B cell (primary cell): ENCODE data around the gene RPL10. TPM values are rescaled to one million over a fixed set of nuclear protein-coding genes. Genes with fewer than 3 reads are reported as not detected.

Experiments
- ATAC-seq: fragments of 200-7000 bp; cut with Tn5 transposase; one replicate; pipeline ENCODE4 v1.10.0; 2021; ENCODE audit warnings: low read depth, mild to moderate bottlenecking, moderate number of reproducible peaks, moderate library complexity
- CTCF ChIA-PET: fragments of 350-600 bp; sonication (Branson Sonifier 250); formaldehyde crosslinking; loops from one replicate; lab custom pipeline; 2021; ENCODE audit warnings: antibody characterized with exemption, inconsistent platforms; lab: Charles Lee
- POLR2A ChIA-PET: fragments of 350-600 bp; sonication (Branson Sonifier 250); formaldehyde crosslinking; loops from one replicate; lab custom pipeline; 2021; ENCODE audit warnings: antibody characterized with exemption; lab: Charles Lee
- DNase-seq: peaks from one replicate; pipeline ENCODE4 v3.0.0; 2013
- H2AFZ ChIP-seq: 2 replicates; pipeline ENCODE4 v1.6.1; 2012; ENCODE audit warnings: mild to moderate bottlenecking, low read depth, low read length; ENCODE audit not compliant: insufficient read depth, poor library complexity, severe bottlenecking
- H3K27ac ChIP-seq, 2 donors: 1 replicate in 1 of 2; 2 replicates in 1 of 2; pipeline ENCODE4 v1.5.1; 2012 to 2013; ENCODE audit warnings: low read length in 2 of 2, mild to moderate bottlenecking in 2 of 2, moderate library complexity in 1 of 2
- H3K27me3 ChIP-seq, 4 experiments: fragments of 200-600 bp in 1 of 4; sonication (generic) in 1 of 4; replicated peaks in 1 of 4; 1 replicate in 2 of 4; 2 replicates in 2 of 4; pipeline versions ENCODE4 v1.6.1 to v1.7.0; 2013 to 2016; ENCODE audit warnings: low read length in 3 of 4, mild to moderate bottlenecking in 2 of 4, mixed read lengths in 1 of 4, moderate library complexity in 1 of 4; ENCODE audit not compliant: insufficient read depth in 4 of 4, control insufficient read depth in 3 of 4; ENCODE audit errors: control extremely low read depth in 1 of 4
- H3K36me3 ChIP-seq, 2 experiments: replicated peaks in 1 of 2; 1 replicate in 1 of 2; 2 replicates in 1 of 2; pipeline versions ENCODE4 v1.6.1 to v1.7.1; 2013; ENCODE audit warnings: low read length in 1 of 2; ENCODE audit not compliant: insufficient read depth in 2 of 2, control insufficient read depth in 1 of 2; ENCODE audit errors: control extremely low read depth in 1 of 2, extremely low read depth in 1 of 2
- H3K4me1 ChIP-seq, 2 donors: fragments of 200-600 bp in 1 of 2; sonication (generic) in 1 of 2; 1 replicate in 1 of 2; 2 replicates in 1 of 2; pipeline versions ENCODE4 v1.5.1 to v1.6.1; 2013 to 2017; ENCODE audit warnings: low read length in 2 of 2; ENCODE audit not compliant: control insufficient read depth in 2 of 2, insufficient read depth in 2 of 2
- H3K4me2 ChIP-seq: replicated peaks from 2 replicates; pipeline ENCODE3; 2012; ENCODE audit warnings: mild to moderate bottlenecking, low read depth, low read length; ENCODE audit not compliant: poor library complexity, severe bottlenecking
- H3K4me3 ChIP-seq, 5 experiments: fragments of 200-600 bp in 1 of 5; sonication (generic) in 1 of 5; 1 replicate in 3 of 5; 2 replicates in 2 of 5; pipeline versions ENCODE4 v1.5.1 to v1.7.0; 2011 to 2016; ENCODE audit warnings: low read length in 4 of 5, mild to moderate bottlenecking in 4 of 5, low read depth in 2 of 5, control low read depth in 1 of 5, moderate library complexity in 1 of 5; ENCODE audit not compliant: insufficient read depth in 1 of 5; ENCODE audit errors: control extremely low read depth in 1 of 5, extremely low read depth in 1 of 5
- H3K79me2 ChIP-seq: fragments of 200-600 bp; sonication (generic); one replicate; pipeline ENCODE4 v1.6.0; 2016; ENCODE audit warnings: low read length; ENCODE audit not compliant: control insufficient read depth, insufficient read depth
- H3K9ac ChIP-seq: fragments of 200-600 bp; sonication (generic); 2 replicates; pipeline ENCODE4 v1.6.1; 2017; ENCODE audit warnings: mild to moderate bottlenecking, low read length, moderate library complexity
- H3K9me3 ChIP-seq, 3 donors: one replicate each; pipeline versions ENCODE4 v1.6.1 to v1.7.1; 2013; ENCODE audit warnings: low read length in 2 of 3; ENCODE audit not compliant: control insufficient read depth in 2 of 3, insufficient read depth in 1 of 3; ENCODE audit errors: control extremely low read depth in 1 of 3
- H4K20me1 ChIP-seq: 2 replicates; pipeline ENCODE4 v1.6.0; 2012; ENCODE audit warnings: mild to moderate bottlenecking, low read length; ENCODE audit not compliant: insufficient read depth, control insufficient read depth, poor library complexity, severe bottlenecking
- H3K27ac Mint-ChIP-seq: one replicate; pipeline ENCODE4 v1.8.0; 2021; ENCODE audit warnings: mixed read lengths
- H3K27me3 Mint-ChIP-seq: one replicate; pipeline ENCODE4 v1.8.0; 2021; ENCODE audit warnings: mixed read lengths
- H3K4me1 Mint-ChIP-seq: one replicate; pipeline ENCODE4 v1.8.0; 2021; ENCODE audit warnings: mixed read lengths
- H3K4me3 Mint-ChIP-seq: one replicate; pipeline ENCODE4 v1.8.0; 2021; ENCODE audit warnings: mixed read lengths
- H3K9me3 Mint-ChIP-seq: one replicate; pipeline ENCODE4 v1.8.0; 2022; ENCODE audit warnings: mixed read lengths; ENCODE audit not compliant: insufficient read depth
- EZH2 ChIP-seq: IDR thresholded peaks from 2 replicates; pipeline ENCODE4 v1.6.1; 2012; ENCODE audit warnings: borderline replicate concordance, low read depth, mild to moderate bottlenecking, moderate library complexity, low read length; ENCODE audit not compliant: insufficient read depth, poor library complexity, severe bottlenecking
- WGBS: methylation state at CpG from one replicate; pipeline ENCODE4 v1.1.5; 2013; ENCODE audit warnings: missing lambda C conversion rate; ENCODE audit not compliant: insufficient coverage; 5-methylcytosine and 5-hydroxymethylcytosine counted together
- intact Hi-C: fragments of 100-400 bp; cut with micrococcal nuclease; formaldehyde crosslinking; loops from one replicate; pipeline ENCODE4 v1.10.0; 2022
- polyA plus RNA-seq: library from polyadenylated mRNA; depleted of rRNA; stranded (reverse); fragments of >200 nt; gene quantifications from 2 replicates; pipeline ENCODE4 v1.2.3, GENCODE V29; 2012
- total RNA-seq, 2 donors: library from RNA; stranded (reverse); fragments of 120-200 nt in 1 of 2; gene quantifications; 1 replicate in 1 of 2; 2 replicates in 1 of 2; pipeline versions ENCODE4 v1.2.3 to v1.2.4, GENCODE V29; 2013 to 2022
- TF ChIP-seq, protein P1 (sequence below): fragments of 200-600 bp; IDR thresholded peaks from one replicate; pipeline ENCODE4 v1.8.0; 2022; ENCODE audit warnings: antibody characterized with exemption, mild to moderate bottlenecking

Gene RPL10
- total and polyA plus RNA-seq, 2 donors (not counting 1 experiment from before 2014, with no cell fraction given), result 4,073 to 16,482 TPM

DNA sequence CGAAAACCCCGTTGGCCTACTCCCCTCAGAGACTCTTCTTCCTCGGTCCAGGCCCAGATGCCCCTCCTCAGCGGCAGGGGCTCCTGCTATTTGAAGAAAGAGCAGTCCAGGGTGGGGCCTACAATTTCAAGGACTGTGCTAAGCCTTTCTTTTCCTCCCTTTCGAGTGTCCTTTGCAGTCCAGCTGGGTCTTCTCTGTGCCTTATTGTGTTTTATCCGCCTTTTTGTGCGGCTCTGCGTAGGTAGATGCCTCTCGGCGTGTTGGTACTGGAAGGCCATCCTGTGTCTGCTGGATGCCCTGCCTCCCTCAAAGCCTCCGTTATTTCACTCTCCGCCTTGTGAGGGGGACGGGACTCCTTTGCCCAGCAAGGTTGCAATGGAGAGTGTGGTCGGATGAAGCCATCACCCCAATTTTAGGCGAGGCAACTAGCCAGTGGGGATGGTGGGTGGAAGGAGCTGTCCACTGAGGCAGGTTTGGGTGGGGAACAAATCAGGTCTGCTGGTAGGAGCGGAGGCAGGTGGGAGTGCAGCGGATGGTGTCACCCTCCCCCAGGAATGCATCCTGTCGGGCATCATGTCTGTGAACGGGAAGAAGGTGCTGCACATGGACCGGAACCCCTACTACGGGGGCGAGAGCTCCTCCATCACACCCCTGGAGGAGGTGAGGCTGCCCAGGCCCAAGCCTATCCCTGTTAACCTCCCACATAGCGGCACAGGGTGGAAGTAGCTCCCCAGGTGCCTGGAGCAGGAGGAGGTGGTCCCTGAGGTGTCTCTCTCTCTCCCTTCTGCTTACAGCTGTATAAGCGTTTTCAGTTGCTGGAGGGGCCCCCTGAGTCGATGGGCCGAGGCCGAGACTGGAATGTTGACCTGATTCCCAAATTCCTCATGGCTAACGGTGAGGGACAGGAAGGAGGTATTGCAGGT lies 40.1 kb downstream of the RPL10 start:
- peak overlapping the region in 4 of 5 experiments; percentile 59 to 65 (median 62) for H3K4me3 ChIP-seq
- peaks cover 27% of the 10 kb centered on the region for H3K79me2 ChIP-seq
- H3K27ac ChIP-seq, result no peak overlapping the region

More for the DNA sequence above, 40.1 kb downstream of the RPL10 start:
- intact Hi-C loops, result no loop called here
- Mint-ChIP-seq H3K27me3 (no peaks in the 10 kb centered on the region), H3K4me3 (peak overlapping the region; percentile 84), H3K9me3 (no peaks in the 10 kb centered on the region), H3K4me1 (peaks cover 13% of the 10 kb centered on the region), H3K27ac (peak overlapping the region; percentile 88)
- H3K4me1 ChIP-seq, result peaks cover 10 to 19% of the 10 kb centered on the region in 2 donors
- TF ChIP-seq, protein P1, sequence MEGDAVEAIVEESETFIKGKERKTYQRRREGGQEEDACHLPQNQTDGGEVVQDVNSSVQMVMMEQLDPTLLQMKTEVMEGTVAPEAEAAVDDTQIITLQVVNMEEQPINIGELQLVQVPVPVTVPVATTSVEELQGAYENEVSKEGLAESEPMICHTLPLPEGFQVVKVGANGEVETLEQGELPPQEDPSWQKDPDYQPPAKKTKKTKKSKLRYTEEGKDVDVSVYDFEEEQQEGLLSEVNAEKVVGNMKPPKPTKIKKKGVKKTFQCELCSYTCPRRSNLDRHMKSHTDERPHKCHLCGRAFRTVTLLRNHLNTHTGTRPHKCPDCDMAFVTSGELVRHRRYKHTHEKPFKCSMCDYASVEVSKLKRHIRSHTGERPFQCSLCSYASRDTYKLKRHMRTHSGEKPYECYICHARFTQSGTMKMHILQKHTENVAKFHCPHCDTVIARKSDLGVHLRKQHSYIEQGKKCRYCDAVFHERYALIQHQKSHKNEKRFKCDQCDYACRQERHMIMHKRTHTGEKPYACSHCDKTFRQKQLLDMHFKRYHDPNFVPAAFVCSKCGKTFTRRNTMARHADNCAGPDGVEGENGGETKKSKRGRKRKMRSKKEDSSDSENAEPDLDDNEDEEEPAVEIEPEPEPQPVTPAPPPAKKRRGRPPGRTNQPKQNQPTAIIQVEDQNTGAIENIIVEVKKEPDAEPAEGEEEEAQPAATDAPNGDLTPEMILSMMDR, result no peak
- TF ChIP-seq EZH2, result no peak
- peaks cover 6% of the 10 kb centered on the region for H4K20me1 ChIP-seq
- DNase-seq (no peak), ATAC-seq (no peak)
- no peaks in the 10 kb centered on the region for H3K9me3 ChIP-seq
- ChIA-PET CTCF (no interaction called here), POLR2A (interaction anchor here (1.7 kb wide), 1 partner anchor 19 kb away, joined by 5 read pairs; no protein-coding TSS in a partner anchor)
- peak overlapping the region; percentile 64 for H3K9ac ChIP-seq
- H3K36me3 ChIP-seq, result peaks cover 0 to 13% of the 10 kb centered on the region in 2 experiments
- no peaks in the 10 kb centered on the region for H3K27me3 ChIP-seq
- H3K4me2 ChIP-seq, result peak overlapping the region; percentile 73
- WGBS, result 93% methylated on average over 9 of the region's 28 CpGs
- no peak overlapping the region for H2AFZ ChIP-seq
